Immature natural killer cell (primary cell): ENCODE results near the gene TCF7L1. TPM values are rescaled to one million over a fixed set of nuclear protein-coding genes. Genes with fewer than 3 reads are reported as not detected.

Source experiments
- DNase-seq, 3 donors: peaks; one replicate each; pipeline ENCODE4 v3.0.0; 2022; ENCODE audit warnings: mixed read lengths in 1 of 3
- H3K27ac Mint-ChIP-seq, 6 donors: one replicate each; pipeline ENCODE4 v1.8.0; 2020; ENCODE audit warnings: mixed read lengths in 6 of 6, mild to moderate bottlenecking in 5 of 6, inconsistent platforms in 4 of 6, moderate library complexity in 3 of 6
- H3K27me3 Mint-ChIP-seq, 3 donors: one replicate each; pipeline ENCODE4 v1.8.0; 2020 to 2021; ENCODE audit warnings: low read depth in 3 of 3, mild to moderate bottlenecking in 3 of 3, mixed read lengths in 3 of 3, moderate library complexity in 3 of 3, inconsistent platforms in 1 of 3
- H3K36me3 Mint-ChIP-seq, 3 donors: one replicate each; pipeline ENCODE4 v1.8.0; 2020; ENCODE audit warnings: mixed read lengths in 3 of 3, inconsistent platforms in 2 of 3, mild to moderate bottlenecking in 2 of 3
- H3K4me1 Mint-ChIP-seq, 2 donors: one replicate each; pipeline ENCODE4 v1.8.0; 2020; ENCODE audit warnings: inconsistent platforms in 2 of 2, mild to moderate bottlenecking in 2 of 2, mixed read lengths in 2 of 2, moderate library complexity in 1 of 2
- H3K4me3 Mint-ChIP-seq, 5 donors: one replicate each; pipeline ENCODE4 v1.8.0; 2020; ENCODE audit warnings: mild to moderate bottlenecking in 5 of 5, mixed read lengths in 5 of 5, inconsistent platforms in 3 of 5, moderate library complexity in 3 of 5
- H3K9me3 Mint-ChIP-seq, 6 donors: one replicate each; pipeline ENCODE4 v1.8.0; 2020; ENCODE audit warnings: mild to moderate bottlenecking in 6 of 6, mixed read lengths in 6 of 6, inconsistent platforms in 4 of 6, moderate library complexity in 3 of 6
- polyA plus RNA-seq, 3 donors: library from polyadenylated mRNA; unstranded; fragments of 300-500 nt; fragmentation: Illumina TruSeq; gene quantifications; one replicate each; pipeline ENCODE4 v1.2.3, GENCODE V29; 2021

The TCF7L1 gene
- polyA plus RNA-seq, 3 donors from 2014 or later = 0.12 TPM; not detected in 2

DNA sequence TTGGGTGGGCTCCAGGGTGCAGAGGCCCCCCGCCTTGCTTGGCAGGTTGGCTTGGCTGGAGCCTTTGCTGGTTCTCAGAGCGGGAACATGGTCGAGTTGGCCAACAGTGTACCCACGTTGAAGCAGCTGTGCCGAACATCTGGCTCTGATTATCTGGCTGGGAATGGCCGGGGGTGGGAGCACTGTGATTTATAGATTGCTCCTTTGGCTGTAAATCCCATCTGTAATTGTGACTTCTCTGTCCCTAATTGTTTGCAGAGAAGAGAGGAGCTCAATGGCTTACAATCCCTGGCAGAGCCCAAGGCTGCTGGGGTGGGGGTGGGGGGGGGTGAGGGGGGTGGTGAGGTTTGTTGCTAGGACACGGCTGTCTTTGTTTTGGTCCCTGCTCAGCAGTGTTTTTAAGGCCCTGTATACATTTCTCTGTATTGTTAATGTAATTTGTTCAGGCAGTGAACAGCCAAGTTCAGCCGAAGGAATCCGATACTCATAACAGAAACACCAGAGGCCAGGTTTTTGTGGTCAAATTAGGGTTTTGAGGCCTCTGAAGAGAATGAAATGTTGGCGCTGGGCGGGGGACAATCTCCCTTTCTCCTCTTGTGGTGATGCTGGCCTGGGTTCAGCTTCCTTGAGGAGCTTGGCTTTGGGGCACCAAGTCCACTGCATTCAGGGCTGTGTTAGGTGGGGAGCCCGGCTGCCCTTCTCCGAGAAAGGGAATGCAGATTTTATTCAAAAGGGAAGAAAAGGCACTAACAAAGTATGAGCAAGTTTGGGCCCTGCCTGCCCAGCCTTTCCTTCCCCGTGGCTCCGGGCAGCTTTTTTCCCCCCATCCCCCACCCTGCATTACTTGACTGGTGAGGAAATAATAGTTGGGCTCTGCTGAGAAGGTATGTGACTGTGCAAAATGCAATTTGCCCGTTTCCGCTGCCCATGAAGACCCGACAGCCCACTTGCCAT, 82.5 kb downstream of the TCF7L1 start:
- Mint-ChIP-seq H3K27me3 (peaks cover 0 to 15% (median 7%) of the 10 kb centered on the region in 3 donors), H3K36me3 (no peaks in the 10 kb centered on the region), H3K9me3 (no peaks in the 10 kb centered on the region), H3K4me1 (no peaks in the 10 kb centered on the region), H3K27ac (peak overlapping the region in 1 of 6 donors; percentile 21), H3K4me3 (no peak overlapping the region)
- DNase-seq = no peak

DNA sequence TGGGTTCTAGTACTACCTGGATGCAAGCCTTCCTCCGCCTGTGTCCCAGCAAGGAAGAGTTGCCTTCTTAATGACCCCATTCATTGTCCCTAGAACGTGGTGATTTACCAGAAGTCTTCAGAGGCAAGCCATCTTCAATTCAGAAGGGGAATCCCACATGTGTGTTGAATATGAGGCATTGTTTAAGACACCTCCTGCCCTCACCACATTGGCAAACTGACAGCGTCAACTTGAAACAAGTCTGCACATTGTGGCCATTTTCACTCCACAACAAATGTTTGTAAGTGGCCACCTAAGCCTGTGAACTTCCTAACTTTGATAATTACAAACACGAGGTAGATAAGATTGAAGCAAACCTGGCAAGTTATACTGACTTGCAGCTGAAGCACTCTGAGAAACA, 83.7 kb downstream of the TCF7L1 start:
- Mint-ChIP-seq H3K27ac (no peak overlapping the region), H3K36me3 (no peaks in the 10 kb centered on the region), H3K4me3 (no peak overlapping the region), H3K4me1 (no peaks in the 10 kb centered on the region), H3K27me3 (peaks cover 0 to 14% (median 7%) of the 10 kb centered on the region in 3 donors), H3K9me3 (no peaks in the 10 kb centered on the region)
- DNase-seq = peak in 2 of 3 donors; percentile 8 to 16

DNA sequence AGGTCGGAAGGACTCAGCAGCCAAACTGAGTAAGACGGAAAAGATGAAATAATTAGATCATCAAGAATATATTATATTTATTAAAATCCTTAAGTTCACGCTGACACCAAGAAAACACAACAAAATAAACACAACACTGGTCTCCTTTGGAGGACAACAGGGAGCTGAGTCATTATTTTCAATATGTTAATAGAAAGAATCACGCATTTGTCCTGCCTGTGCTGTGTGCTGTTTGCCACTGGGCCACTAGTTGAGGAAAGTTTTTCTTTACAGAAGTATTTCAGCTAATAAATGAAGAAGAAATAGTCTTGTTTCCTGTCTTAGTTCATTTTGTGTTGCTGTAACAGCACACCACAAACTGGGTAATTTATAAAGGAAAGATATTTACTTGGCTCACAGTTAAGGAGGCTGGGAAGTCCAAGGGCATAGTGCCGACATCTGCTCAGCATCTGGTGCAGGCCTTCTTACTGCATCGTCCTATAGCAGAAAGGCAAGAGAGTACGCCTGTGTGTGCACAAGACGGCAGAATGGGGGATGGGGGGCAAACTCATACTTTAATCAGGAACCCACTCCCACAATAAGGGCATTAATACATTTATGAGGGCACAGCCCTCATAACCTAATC, 88.0 kb downstream of the TCF7L1 start:
- no peak overlapping the region for H3K4me3 Mint-ChIP-seq
- peaks cover 2 to 15% (median 7%) of the 10 kb centered on the region in 3 donors for H3K27me3 Mint-ChIP-seq
- H3K36me3 Mint-ChIP-seq = no peaks in the 10 kb centered on the region
- H3K27ac Mint-ChIP-seq = no peak overlapping the region
- no peak for DNase-seq
- no peaks in the 10 kb centered on the region for H3K4me1 Mint-ChIP-seq
- peaks cover 0 to 4% (median 0%) of the 10 kb centered on the region in 6 donors for H3K9me3 Mint-ChIP-seq

DNA sequence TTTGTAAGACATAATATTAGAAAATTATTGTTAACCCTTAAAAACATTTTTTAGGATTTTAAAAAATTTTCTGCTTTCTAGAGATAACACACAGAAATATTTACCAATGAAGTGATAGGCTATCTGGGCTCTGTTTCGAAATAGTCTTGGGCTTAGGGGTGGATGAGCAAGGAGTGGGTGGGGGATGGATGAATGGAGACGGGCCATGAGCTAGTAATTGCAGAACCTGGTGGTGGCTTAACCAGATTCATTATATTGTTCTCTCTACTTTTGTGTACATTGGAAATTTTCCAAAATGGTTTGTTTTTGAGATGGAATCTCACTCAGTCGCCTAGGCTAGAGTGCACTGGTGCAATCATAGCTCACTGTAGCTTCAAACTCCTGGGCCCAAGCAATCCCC, 89.6 kb downstream of the TCF7L1 start:
- H3K4me1 Mint-ChIP-seq = no peaks in the 10 kb centered on the region
- H3K9me3 Mint-ChIP-seq = peaks cover 0 to 5% (median 0%) of the 10 kb centered on the region in 6 donors
- no peak for DNase-seq
- H3K4me3 Mint-ChIP-seq = no peak overlapping the region
- no peaks in the 10 kb centered on the region for H3K36me3 Mint-ChIP-seq
- H3K27me3 Mint-ChIP-seq = peaks cover 2 to 14% (median 6%) of the 10 kb centered on the region in 3 donors
- no peak overlapping the region for H3K27ac Mint-ChIP-seq

DNA sequence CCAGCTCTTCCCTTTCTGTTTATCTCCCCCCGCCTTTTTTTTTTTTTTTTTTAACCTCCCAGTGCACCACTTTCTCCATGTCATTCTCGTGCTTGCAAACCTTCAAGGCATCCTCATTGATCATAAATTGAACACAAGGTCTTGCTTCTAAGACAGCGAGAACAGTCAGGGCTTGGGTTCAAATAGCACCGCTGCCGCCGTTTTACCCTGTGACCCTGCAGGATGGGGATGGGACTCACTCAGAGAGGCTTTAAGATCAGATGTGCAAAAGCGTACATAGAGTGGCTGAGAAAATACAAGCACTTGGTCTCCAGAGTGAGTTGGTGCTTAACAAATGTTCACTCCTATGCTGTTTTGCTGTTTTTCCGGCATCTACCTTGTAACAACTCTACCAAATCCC, 93.6 kb downstream of the TCF7L1 start:
- no peak for DNase-seq
- H3K4me1 Mint-ChIP-seq = no peaks in the 10 kb centered on the region
- H3K4me3 Mint-ChIP-seq = no peak overlapping the region
- H3K27ac Mint-ChIP-seq = no peak overlapping the region
- H3K9me3 Mint-ChIP-seq = peaks cover 0 to 7% (median 0%) of the 10 kb centered on the region in 6 donors
- no peaks in the 10 kb centered on the region for H3K36me3 Mint-ChIP-seq
- H3K27me3 Mint-ChIP-seq = peaks cover 3 to 20% (median 5%) of the 10 kb centered on the region in 3 donors

DNA sequence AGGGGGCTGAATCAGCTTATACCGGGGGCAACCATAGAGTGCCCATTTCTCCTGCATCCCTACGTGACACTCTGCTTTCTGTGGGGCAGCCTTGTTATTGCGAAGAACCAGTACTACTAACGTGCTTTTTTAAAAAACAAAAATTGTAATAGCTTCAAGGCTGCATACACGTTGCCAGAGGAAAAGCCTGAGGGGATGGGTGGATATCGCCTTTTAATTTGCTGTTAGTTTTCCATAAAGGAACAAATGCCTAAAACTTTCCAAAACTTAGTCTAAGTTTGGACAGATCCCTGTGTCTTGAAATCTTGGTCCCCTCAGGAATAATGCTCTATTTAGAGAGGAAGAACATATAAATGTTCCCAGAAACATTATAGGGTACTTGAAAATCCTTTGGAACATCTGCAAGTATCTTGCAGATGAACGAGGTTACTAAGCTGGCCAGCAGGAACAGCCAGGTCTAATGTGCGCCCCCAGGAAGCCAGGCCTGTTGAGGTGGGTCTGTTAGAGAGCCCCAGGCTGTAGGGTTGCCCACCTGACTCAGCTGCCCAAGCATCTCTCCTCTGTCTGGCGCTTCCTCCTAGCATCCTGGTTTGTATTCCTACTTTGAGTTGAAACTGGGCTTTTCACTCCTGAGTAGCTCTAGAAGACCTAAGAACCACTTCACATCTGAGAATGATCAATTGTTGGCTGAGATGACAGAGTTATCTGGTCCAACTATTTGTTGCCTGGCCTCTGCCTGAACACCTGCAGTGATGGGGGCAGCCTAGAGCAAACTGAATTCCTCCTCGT, 97.7 kb downstream of the TCF7L1 start:
- no peak overlapping the region for H3K27ac Mint-ChIP-seq
- H3K27me3 Mint-ChIP-seq = peaks cover 3 to 13% (median 5%) of the 10 kb centered on the region in 3 donors
- no peaks in the 10 kb centered on the region for H3K36me3 Mint-ChIP-seq
- no peaks in the 10 kb centered on the region for H3K4me1 Mint-ChIP-seq
- no peak for DNase-seq
- peaks cover 0 to 3% (median 0%) of the 10 kb centered on the region in 6 donors for H3K9me3 Mint-ChIP-seq
- no peak overlapping the region for H3K4me3 Mint-ChIP-seq

DNA sequence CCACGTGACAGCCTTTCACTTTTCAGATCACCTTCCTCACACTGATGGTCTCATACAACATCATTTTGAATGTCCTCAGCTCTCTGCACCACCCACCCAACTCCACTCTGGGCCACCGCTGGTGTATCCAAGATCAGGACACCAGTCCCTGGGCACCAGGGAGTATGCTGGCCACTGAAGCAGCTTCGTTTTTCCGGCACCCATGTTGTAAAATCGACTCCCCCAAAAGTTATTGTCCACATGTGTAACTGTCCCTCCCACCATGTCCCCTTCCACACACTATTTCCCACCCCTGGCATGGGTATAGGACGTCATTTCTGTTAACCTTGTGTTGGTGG, 98.2 kb downstream of the TCF7L1 start:
- H3K4me1 Mint-ChIP-seq = no peaks in the 10 kb centered on the region
- no peak for DNase-seq
- no peaks in the 10 kb centered on the region for H3K36me3 Mint-ChIP-seq
- no peak overlapping the region for H3K4me3 Mint-ChIP-seq
- H3K9me3 Mint-ChIP-seq = peaks cover 0 to 3% (median 0%) of the 10 kb centered on the region in 6 donors
- peaks cover 1 to 9% (median 5%) of the 10 kb centered on the region in 3 donors for H3K27me3 Mint-ChIP-seq
- H3K27ac Mint-ChIP-seq = no peak overlapping the region

DNA sequence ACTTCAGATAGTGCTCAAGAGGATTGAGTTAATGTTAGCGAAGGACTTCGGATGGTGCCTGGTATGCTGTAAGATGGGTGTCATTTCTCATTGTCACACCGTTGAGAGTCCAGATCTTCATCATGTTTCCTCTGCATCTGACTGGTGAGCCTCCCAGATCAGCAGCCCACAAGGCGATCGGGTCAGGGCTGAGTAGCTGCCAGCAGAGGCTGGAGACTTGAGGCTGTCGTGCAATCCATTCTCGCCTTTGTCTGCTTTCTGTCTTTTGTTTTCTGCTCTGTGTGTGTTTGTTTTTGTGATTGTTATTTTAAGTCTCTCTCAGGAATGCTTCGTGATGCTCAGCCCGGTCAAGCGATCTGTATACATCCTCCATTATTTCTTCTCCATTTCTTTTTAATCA, 98.8 kb downstream of the TCF7L1 start:
- no peak for DNase-seq
- H3K27me3 Mint-ChIP-seq = peaks cover 0 to 8% (median 5%) of the 10 kb centered on the region in 3 donors
- H3K9me3 Mint-ChIP-seq = peaks cover 0 to 3% (median 0%) of the 10 kb centered on the region in 6 donors
- H3K4me3 Mint-ChIP-seq = no peak overlapping the region
- no peaks in the 10 kb centered on the region for H3K36me3 Mint-ChIP-seq
- no peaks in the 10 kb centered on the region for H3K4me1 Mint-ChIP-seq
- H3K27ac Mint-ChIP-seq = no peak overlapping the region

DNA sequence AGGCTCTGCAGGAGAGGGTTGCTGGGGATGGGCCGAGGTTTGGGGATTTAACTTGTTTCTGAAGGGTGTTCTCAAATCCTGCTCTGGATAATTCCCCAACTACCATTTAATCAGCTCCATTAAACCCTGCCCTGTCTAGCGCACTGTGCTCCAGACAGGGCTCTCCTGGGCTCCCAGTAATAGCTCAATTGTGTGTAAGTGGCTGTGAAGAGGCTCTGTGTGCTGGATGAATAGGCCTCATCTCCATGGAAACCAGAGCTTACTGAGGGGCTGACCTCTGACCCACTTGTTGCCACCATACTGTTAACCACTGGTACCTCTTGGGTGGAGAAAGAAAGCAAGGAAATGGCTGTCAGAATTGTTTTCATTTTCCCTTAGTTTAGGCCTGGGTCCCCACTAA, 101.7 kb downstream of the TCF7L1 start:
- Mint-ChIP-seq H3K4me3 (no peak overlapping the region), H3K4me1 (no peaks in the 10 kb centered on the region), H3K9me3 (no peaks in the 10 kb centered on the region), H3K27me3 (peaks cover 6 to 9% (median 7%) of the 10 kb centered on the region in 3 donors), H3K27ac (peak overlapping the region in 1 of 6 donors; percentile 28), H3K36me3 (peaks cover 0 to under 1% (median 0%) of the 10 kb centered on the region in 3 donors)
- no peak for DNase-seq

DNA sequence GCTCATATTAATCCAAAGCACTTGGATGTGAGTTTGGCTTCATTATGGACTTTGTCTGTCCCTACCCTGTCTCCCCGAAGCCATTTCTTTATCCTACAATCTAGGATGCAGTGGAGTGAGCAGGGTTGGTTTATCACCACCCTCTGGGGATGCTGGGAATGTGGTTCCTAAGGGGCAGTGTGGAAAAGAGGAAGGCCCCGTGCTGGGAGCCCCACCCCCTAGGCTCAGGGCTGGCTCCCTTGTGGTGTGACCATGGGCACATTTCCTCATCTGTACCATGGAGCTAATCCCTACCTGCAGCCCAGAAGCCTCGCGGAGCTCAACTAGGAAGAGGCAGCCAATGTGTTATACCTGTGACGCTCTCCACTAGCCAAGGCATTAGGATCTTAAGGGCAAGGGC, 102.1 kb downstream of the TCF7L1 start:
- H3K9me3 Mint-ChIP-seq = no peaks in the 10 kb centered on the region
- H3K36me3 Mint-ChIP-seq = peaks cover 0 to 3% (median 0%) of the 10 kb centered on the region in 3 donors
- H3K27ac Mint-ChIP-seq = peak overlapping the region in 1 of 6 donors; percentile 28
- H3K4me1 Mint-ChIP-seq = no peaks in the 10 kb centered on the region
- DNase-seq = no peak
- no peak overlapping the region for H3K4me3 Mint-ChIP-seq
- H3K27me3 Mint-ChIP-seq = peaks cover 6 to 10% (median 8%) of the 10 kb centered on the region in 3 donors

DNA sequence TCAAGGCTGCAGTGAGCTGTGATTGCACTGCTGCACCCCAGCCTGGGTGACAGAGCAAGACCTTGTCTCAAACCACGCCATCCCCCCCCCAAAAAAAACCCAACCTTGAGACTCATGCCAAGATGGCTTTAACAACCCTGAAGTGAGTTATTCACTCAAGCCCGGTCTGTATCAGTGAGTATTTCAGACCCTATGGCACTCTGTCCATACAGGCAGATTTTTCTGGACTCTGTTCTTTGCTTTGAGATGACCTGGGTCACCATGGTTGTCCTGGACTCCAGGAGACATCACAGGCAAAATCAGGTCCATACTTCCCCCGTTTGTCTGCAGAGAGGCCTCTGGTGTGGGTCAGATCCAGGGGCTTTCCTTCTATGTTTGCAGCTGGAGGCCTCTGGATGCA, 102.9 kb downstream of the TCF7L1 start:
- DNase-seq = no peak
- Mint-ChIP-seq H3K4me3 (no peak overlapping the region), H3K36me3 (peaks cover 0 to 3% (median 0%) of the 10 kb centered on the region in 3 donors), H3K4me1 (no peaks in the 10 kb centered on the region), H3K27ac (no peak overlapping the region), H3K9me3 (no peaks in the 10 kb centered on the region), H3K27me3 (peaks cover 6 to 11% (median 8%) of the 10 kb centered on the region in 3 donors)

DNA sequence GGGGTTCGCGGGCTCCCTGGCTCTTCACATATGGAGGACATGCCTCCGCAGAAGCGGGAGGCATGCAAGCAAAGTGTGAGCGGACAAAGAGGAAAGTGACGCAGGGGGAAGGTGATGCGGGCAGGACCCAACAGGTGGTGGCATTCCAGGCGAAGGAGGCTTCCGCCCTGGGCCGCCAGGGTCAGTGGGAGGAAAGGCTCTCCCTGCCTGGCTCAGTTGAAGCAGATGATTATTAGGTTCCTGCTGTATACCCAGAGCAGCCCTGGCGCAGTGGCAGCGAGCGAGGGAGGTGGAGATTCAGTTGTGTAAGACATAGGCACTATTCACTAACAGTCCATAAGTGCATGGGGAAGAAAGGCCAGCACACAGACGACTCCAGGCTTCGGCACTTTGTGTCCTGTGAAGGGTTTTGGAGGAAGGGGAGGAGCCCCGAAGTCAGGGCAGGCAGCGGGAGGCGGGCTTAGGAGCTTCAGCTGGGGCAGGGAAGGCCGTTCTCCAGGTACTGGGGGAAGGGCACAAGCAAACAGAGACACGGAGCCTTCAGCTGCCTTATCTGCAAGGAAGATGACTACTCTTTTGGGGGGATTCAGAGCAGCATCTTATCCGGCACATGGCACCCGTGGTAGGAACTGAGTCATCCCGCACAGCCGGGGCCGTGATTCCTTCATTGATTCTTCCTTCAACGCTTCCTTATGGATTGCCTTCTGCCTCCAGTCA, 104.8 kb downstream of the TCF7L1 start:
- peaks cover 0 to 3% (median 0%) of the 10 kb centered on the region in 3 donors for H3K36me3 Mint-ChIP-seq
- no peak overlapping the region for H3K4me3 Mint-ChIP-seq
- H3K4me1 Mint-ChIP-seq = no peaks in the 10 kb centered on the region
- no peak overlapping the region for H3K27ac Mint-ChIP-seq
- no peaks in the 10 kb centered on the region for H3K9me3 Mint-ChIP-seq
- DNase-seq = no peak
- H3K27me3 Mint-ChIP-seq = peaks cover 6 to 9% (median 9%) of the 10 kb centered on the region in 3 donors

DNA sequence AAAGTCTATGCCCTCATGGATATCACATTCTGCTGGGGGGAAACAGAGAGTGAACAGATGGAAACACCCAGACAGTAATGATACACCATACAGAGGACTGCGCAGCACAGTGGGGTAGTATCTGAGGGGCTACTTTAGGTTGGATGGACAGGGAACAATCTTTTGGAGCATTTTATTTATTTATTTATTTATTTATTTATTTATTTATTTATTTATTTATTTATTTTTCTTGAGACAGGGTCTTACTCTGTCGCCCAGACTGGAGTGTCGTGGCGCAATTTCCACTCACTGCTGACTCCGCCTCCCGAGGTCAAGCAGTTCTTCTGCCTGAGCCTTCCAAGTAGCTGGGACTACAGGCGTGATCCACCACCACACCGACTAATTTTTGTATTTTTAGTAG, 105.4 kb downstream of the TCF7L1 start:
- Mint-ChIP-seq H3K27me3 (peaks cover 6 to 12% (median 11%) of the 10 kb centered on the region in 3 donors), H3K4me3 (no peak overlapping the region), H3K4me1 (no peaks in the 10 kb centered on the region), H3K27ac (no peak overlapping the region), H3K9me3 (no peaks in the 10 kb centered on the region), H3K36me3 (peaks cover 0 to 3% (median 0%) of the 10 kb centered on the region in 3 donors)
- DNase-seq = no peak
